DMS114 treated with DMSO at 0.1 percent for 48 hours (cell line): Measurements from ENCODE around the gene SPDYE4.

Experiments used
- DNase-seq: peaks from one replicate; lab custom pipeline; 2025; ENCODE audit not compliant: unreplicated experiment; lab: John Stamatoyannopoulos, UW

The SPDYE4 gene

DNA sequence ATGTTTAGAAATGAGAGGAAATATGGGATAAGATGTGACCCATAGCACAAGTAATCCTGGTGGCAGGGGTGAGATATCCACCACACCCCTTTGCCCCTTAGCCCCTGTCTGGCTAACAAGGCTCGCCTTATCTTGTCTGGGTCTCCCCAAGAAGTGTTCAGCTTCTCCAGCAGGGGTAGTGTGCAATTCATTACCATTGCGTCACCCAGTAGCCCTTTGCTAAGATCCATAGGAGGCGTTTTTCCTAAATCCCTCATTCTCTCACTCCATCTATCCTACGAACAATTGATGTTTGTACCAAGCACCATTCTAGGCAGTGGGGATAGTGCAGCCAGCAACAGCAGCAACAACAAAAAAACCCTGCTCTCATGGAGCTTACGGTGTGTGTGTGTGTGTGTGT, 44.5 kb downstream of the SPDYE4 start:
- no peak for DNase-seq

DNA sequence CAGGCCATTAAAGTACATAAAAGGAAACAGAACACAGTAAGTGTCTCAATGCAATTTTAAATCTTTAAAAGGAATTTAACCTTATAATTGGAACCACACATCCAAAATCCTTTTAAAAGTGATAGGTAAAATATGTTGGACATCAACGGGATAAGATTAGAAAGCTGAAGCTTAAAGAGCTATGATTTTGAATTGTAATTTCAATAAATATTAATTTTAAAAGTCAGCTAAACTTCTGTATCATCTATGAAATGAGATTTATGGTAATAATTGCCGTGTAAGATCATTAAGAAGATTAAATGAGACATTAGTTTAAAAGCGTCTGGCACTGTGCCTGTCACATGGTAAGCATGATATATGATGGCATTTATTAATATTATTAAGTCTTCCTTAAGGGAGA, 45.0 kb downstream of the SPDYE4 start:
- DNase-seq = no peak

- no peak for DNase-seq
Measured at GRCh38 chr17:8712698-8713097, 45.6 kb downstream of the SPDYE4 start.

DNA sequence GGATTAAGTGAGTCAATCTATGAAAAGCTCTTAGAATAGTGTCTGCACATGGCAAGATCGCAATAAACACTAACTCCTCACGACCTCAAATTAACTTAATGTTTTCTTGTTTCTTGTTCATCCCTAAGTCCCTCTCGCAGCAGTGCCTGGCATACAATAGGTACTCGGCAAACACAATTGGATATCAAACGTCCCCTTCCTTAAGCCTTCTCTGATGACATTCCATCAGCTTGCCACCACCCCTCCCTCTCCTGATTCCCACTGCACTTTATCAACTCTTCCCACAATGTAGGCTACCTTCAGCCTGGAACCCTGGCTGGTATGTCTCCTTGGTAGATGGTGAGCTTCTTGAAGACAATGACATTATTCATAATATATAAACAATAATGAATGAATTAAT, 47.1 kb downstream of the SPDYE4 start:
- DNase-seq = no peak

DNA sequence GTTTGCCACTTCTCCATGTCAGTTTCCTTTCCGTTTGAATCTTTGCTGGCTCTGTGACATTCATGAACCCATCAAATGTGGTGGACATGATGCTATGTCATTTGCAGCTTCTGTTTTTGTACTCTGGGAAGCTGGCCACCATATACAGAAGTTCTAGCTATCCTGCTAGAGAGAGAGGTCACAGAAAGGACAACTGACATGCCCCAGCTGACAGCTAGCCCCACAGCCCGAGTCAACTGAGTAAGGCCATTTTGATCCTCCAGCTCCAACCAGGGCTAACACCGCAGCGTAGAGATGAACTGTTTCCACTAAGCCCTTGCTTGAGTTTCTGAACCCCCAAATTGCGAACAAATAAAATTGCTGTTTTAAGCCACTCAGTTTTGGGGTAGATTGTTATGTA, 47.5 kb downstream of the SPDYE4 start:
- DNase-seq = no peak

DNA sequence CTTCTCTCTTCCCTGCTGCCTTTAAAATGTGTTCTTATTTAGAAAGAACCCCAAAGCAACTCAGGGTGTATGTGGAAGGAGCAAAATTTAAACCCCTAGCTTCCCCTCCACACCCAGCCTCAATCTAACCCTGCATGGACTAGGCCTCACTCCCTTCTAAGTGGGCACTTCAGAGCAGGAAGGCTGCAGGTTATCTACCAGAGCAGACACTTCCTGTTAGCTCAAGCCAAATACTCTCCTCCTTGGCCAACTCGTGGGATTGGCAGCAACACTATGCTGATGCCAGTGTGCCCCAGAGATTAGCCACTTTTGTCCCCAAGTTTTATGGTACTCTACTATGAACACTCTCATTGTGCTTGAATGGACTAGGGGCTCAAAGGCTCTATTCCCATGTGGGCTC, 49.3 kb downstream of the SPDYE4 start:
- DNase-seq = no peak

DNA sequence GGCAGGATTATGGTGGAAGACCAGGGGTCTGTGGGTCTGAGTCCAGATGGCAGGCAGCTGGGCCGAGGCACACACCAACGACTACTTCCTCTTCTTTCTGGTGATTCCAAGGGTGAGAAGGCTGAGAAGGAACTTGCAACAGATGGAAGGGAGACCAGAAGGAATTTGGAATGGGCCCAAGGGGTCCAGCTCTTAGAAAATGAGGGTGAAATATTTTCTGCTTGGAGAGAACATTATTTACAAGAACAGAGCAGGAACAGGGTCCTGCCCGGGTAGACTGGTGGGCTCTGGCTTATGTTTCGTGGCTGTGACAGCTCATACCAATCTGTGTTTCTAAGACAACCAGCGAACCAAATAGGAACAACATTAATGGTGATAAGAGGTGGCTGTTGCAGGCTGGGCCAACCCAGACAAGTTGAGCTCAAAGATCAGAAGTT, 50.3 kb downstream of the SPDYE4 start:
- no peak for DNase-seq

DNA sequence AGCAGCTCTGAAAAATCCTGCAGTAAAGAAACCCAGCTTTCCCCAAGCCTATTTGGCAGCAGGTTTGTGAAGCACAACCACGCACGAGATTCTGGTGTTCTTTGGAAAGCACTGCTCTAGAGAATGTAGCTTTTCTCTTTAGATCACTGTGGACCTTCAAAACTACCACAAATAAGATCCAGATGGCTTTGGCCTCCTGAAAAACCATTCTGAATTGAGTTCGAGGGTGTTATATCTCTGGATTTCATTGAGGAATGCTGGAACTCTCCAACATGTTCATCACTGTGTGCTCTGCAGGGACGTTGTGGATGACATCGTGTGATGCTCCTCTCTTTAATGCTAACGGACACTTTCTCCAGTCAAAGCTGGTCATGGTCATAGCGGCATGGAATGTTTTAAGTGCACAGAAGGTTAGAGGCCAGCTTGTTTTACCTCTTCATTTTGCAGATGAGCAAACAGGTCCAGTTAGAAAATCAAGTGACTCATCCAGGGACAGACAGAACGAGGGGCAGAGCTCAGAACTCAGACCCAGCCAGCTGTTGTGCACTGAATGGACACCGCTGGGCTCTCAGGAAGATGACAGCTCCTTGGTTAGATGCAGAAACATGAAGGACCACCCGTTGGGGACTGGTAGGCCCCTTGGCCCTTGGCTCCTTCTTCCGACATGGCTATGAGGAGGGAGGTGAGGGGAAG, 50.9 kb downstream of the SPDYE4 start:
- no peak for DNase-seq

GRCh38 chr17:8706431-8706830, 51.9 kb downstream of the SPDYE4 start:
- DNase-seq = no peak

DNA sequence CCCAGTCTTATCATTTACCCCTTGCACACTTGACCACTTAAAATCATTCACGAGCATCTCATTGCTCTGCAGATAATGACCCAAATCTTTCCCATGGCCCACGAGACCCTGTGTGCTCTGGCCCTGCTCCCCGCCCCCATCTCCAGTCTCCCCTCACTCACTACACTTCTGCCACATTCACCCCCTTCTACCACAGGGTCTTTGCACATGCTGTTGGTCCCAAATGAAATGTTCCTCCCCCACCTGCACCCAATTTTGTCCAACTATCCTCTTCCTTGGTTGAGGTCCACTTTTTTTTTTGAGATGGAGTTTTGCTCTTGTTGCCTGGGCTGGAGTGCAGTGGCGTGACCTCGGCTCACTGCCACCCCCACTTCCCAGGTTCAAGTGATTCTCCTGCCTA, 52.9 kb downstream of the SPDYE4 start:
- DNase-seq = no peak

- DNase-seq = no peak
Measured at GRCh38 chr17:8703001-8703400, 55.3 kb downstream of the SPDYE4 start.

- DNase-seq = no peak
Measured at GRCh38 chr17:8701754-8702153, 56.6 kb downstream of the SPDYE4 start.

DNA sequence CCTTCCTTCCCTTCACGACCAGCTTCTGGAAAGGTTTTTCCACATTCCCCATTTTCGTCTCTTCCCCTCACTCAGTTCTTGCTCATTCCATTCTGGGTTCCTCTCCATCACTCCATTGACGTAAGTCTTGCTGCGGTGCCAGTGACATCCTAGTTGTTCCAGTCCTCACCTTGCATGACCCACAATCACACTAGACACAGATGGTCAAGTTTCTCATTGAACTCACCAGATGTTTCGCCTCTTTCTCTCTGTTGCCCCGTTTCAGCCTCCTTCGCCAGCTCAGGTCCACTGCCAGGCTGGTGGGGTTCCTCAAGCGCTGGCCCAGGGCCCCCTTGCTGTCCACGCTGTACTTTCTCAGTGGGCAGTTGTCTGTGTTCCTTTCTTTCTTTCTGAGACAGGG, 57.1 kb downstream of the SPDYE4 start:
- DNase-seq = no peak
